ENCODE data around the gene FAT1. TPM values are rescaled to one million over a fixed set of nuclear protein-coding genes. Genes with fewer than 3 reads are reported as not detected.

The FAT1 gene
- total and polyA plus RNA-seq, 9 of the 15 experiments (the other 6 are each of a cell fraction or from before 2014, with no cell fraction given), result 6.0 to 38.4 (median 21.4) TPM

GRCh38 chr4:186624951-186625350, 98.7 kb downstream of the FAT1 start (continued):
- TF ChIP-seq GABPA (tag; conservative IDR thresholded peaks at IDR 0.05; ENCODE audit: low read depth) (no peak), AFF1 (IDR thresholded peaks at IDR 0.05; ENCODE audit: low read depth in 1 of 2, partially characterized antibody in 2 of 2) (no peak), ETS2 (tag; IDR thresholded peaks at IDR 0.05; ENCODE audit: borderline replicate concordance, poor library complexity, severe bottlenecking) (no peak), ZNF23 (CRISPR knock-in tag; IDR thresholded peaks at IDR 0.05) (no peak), USF2 (CRISPR knock-in tag; IDR thresholded peaks at IDR 0.05) (no peak)

- Histone ChIP-seq H3K9me1 (ENCODE audit: control insufficient read depth, insufficient read depth, low read length) (no peaks in the 10 kb centered on the region), H2AFZ (ENCODE audit: low read depth, low read length) (no peak overlapping the region), H3K4me3 (no peak overlapping the region), H3K4me2 (ENCODE audit: insufficient read depth, low read length) (no peak overlapping the region), H3K9me3 (replicated peaks; ENCODE audit: control insufficient read depth, insufficient read depth, low read depth, low read length) (no peaks in the 10 kb centered on the region; the same call in 1 of the 2 replicates), H3K9ac (ENCODE audit: insufficient read depth in 1 of 2, low read depth in 2 of 2, low read length in 2 of 2) (no peak overlapping the region), H3K36me3 (ENCODE audit: control insufficient read depth, insufficient read depth, low read length) (peaks cover 11% of the 10 kb centered on the region), H3K27me3 (ENCODE audit: control insufficient read depth in 2 of 2, insufficient read depth in 2 of 2, low read length in 2 of 2) (0 out of 5 replicates have a peak, but pooled peaks cover 0 to 3% of the 10 kb centered on the region in 2 experiments), H4K20me1 (replicated peaks; ENCODE audit: control insufficient read depth, insufficient read depth, low read length) (no peaks in the 10 kb centered on the region), H3K27ac (ENCODE audit: extremely low read depth, low read depth, low read length) (no peak overlapping the region), H3K4me1 (replicated peaks in 1 of 2; ENCODE audit: control insufficient read depth in 2 of 2, insufficient read depth in 2 of 2, low read length in 2 of 2) (no peaks in the 10 kb centered on the region; a peak in 1 of 5 replicates), H3K79me2 (ENCODE audit: control insufficient read depth, insufficient read depth, low read length) (no peaks in the 10 kb centered on the region)
- FAIRE-seq, result no peak
- in situ Hi-C loops (cut with MboI) (no loop called here), intact Hi-C loops (cut with micrococcal nuclease) (no loop called here)
- no peak for TF ChIP-seq RFX1 (IDR thresholded peaks at IDR 0.05)
- TF ChIP-seq PHF8 (IDR thresholded peaks at IDR 0.05; ENCODE audit: borderline replicate concordance, low read length), result no peak
- no peak for TF ChIP-seq CBX1 (IDR thresholded peaks at IDR 0.05; ENCODE audit: low read depth)
- TF ChIP-seq SAFB (IDR thresholded peaks at IDR 0.05; ENCODE audit: borderline replicate concordance, low read depth, low read length), result no peak
- TF ChIP-seq ATF1 (CRISPR knock-in tag; IDR thresholded peaks at IDR 0.05), result no peak
- no peak for TF ChIP-seq ATF1 (tag; IDR thresholded peaks at IDR 0.05)
- TF ChIP-seq THAP7 (CRISPR knock-in tag; IDR thresholded peaks at IDR 0.05), result no peak
- no peak for TF ChIP-seq FOXA3 (CRISPR knock-in tag; conservative IDR thresholded peaks at IDR 0.05 in 1 of 2, IDR thresholded peaks at IDR 0.05 in 1 of 2)
- TF ChIP-seq ZNF165 (CRISPR knock-in tag; IDR thresholded peaks at IDR 0.05; ENCODE audit: borderline replicate concordance), result no peak
- WGBS (ENCODE audit: insufficient coverage, low coverage, missing lambda C conversion rate), result 39% methylated on average over 5 of the region's 5 CpGs
- DNase-seq (ENCODE audit: extremely low read depth in 1 of 4, low spot score in 3 of 4), result no peak
- CTCF ChIA-PET (ENCODE audit: low intra/inter-chr PET ratio), result no interaction called here
- POLR2A ChIA-PET, result no interaction called here
- no peak for ATAC-seq
- BruUV-seq (replicated peaks), result no TSS peak
Observed at GRCh38 chr4:186623546-186623945, 100.1 kb downstream of the FAT1 start.
